Body of pancreas (tissue), 4 donors: ENCODE results near the gene LRIT3. TPM values are rescaled to one million over a fixed set of nuclear protein-coding genes. Genes with fewer than 3 reads are reported as not detected.
A peak's percentile ranks its signal among the peaks of the same experiment; 100 is the strongest.
"Not testable (repeated sequence)": the region's sequence is repeated elsewhere in the genome, so short reads cannot be mapped to it uniquely, and the experiment has no call there.

Experiments
- ATAC-seq: fragments of 150-250 bp; one replicate; pipeline ENCODE4 v1.9.1; 2016
- DNase-seq, 4 donors: peaks; one replicate each; pipeline ENCODE4 v3.0.0-alpha.2; 2019
- H3K27ac ChIP-seq, 4 donors: fragments of 200-600 bp; sonication (generic); 1 replicate in 3 of 4; 2 replicates in 1 of 4; pipeline versions ENCODE4 v1.5.1 to v1.6.1; 2016 to 2019; ENCODE audit warnings: mild to moderate bottlenecking in 1 of 4, mixed read lengths in 1 of 4, moderate library complexity in 1 of 4
- H3K27me3 ChIP-seq, 2 donors: fragments of 200-600 bp; sonication (generic); one replicate each; pipeline ENCODE4 v1.6.0; 2016; ENCODE audit warnings: mild to moderate bottlenecking in 1 of 2
- H3K36me3 ChIP-seq, 2 donors: fragments of 200-600 bp; sonication (generic); replicated peaks in 1 of 2; 2 replicates each; pipeline ENCODE4 v1.5.1; 2016; ENCODE audit warnings: low read depth in 2 of 2; ENCODE audit not compliant: insufficient read depth in 1 of 2
- H3K4me1 ChIP-seq: fragments of 200-600 bp; sonication (generic); one replicate; pipeline ENCODE4 v1.6.0; 2016
- H3K4me3 ChIP-seq, 2 donors: fragments of 200-600 bp; sonication (generic); 1 replicate in 1 of 2; 2 replicates in 1 of 2; pipeline ENCODE4 v1.5.1; 2016 to 2019
- H3K9me3 ChIP-seq, 3 donors: fragments of 200-600 bp; sonication (generic); 1 replicate in 2 of 3; 2 replicates in 1 of 3; pipeline ENCODE4 v1.5.1; 2016
- POLR2A ChIP-seq, 3 donors: fragments of 450-650 bp; IDR thresholded peaks; one replicate each; pipeline ENCODE4 v1.6.1; 2016; ENCODE audit warnings: antibody characterized with exemption in 3 of 3, mild to moderate bottlenecking in 2 of 3
- WGBS, 2 donors: methylation state at CpG; one replicate each; pipeline ENCODE4 v1.1.5; 2017; 5-methylcytosine and 5-hydroxymethylcytosine counted together
- intact Hi-C: fragments of 100-400 bp; cut with DNase I; formaldehyde crosslinking; loops from one replicate; pipeline ENCODE4 v1.15.1; 2023
- total RNA-seq, 2 donors: library from RNA; depleted of rRNA; stranded (reverse); fragments of >200 nt; gene quantifications; one replicate each; pipeline ENCODE4 v1.1.0, GENCODE V29; 2016
- TF ChIP-seq, protein P1 (sequence below), 7 experiments: fragments of 450-650 bp in 4 of 7; fragments of 200-600 bp in 3 of 7; sonication (generic) in 3 of 7; IDR thresholded peaks; one replicate each; pipeline ENCODE4 v1.5.1; 2016 to 2019; ENCODE audit warnings: antibody characterized with exemption in 7 of 7

LRIT3 gene
- total RNA-seq, 2 donors from 2014 or later = 0.26 TPM; not detected in 1

DNA sequence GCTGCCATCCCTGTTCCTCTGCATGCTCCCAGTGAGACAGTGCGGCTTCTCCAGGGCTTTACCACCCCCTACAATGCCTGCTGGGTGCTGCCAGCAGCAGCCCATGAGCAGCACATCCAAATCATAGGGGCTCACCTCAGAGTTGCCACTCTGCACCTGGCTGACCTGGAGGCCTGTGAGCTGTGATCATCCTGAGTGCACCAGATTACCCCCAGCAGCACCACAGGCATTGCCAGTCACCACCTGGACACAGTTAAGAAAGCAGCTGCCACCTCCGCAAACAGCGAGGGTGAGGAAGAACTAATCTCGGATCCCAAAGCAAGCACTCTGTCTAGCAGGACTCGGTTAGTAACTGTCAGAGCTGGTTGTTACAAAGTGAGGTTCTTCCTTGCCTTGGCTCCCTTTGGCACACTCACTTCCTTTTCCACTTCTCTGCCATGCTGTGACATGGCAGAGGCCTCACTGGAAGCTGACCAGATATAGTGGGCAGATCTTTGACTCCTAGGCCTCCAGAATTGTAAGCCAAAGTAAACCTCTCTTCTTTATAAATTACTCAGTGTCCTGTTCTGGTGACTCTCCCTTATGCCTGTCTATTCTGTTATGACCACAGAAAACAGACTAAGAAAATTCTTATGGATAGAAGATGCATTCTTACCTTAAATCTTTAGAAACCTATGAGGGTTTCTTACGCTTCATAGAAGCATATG is 25.2 kb downstream of the LRIT3 start:
- intact Hi-C loops = no loop called here
- Histone ChIP-seq H3K4me1 (peaks cover 34% of the 10 kb centered on the region), H3K4me3 (no peak overlapping the region), H3K27me3 (no peaks in the 10 kb centered on the region), H3K27ac (peak overlapping the region in 2 of 4 donors; percentile 47 to 81), H3K36me3 (no peaks in the 10 kb centered on the region), H3K9me3 (no peaks in the 10 kb centered on the region)
- ATAC-seq (peak; percentile 23), DNase-seq (peak in 1 of 4 donors; percentile 16)
- no peak for TF ChIP-seq POLR2A (IDR thresholded peaks at IDR 0.05)
- TF ChIP-seq, protein P1, sequence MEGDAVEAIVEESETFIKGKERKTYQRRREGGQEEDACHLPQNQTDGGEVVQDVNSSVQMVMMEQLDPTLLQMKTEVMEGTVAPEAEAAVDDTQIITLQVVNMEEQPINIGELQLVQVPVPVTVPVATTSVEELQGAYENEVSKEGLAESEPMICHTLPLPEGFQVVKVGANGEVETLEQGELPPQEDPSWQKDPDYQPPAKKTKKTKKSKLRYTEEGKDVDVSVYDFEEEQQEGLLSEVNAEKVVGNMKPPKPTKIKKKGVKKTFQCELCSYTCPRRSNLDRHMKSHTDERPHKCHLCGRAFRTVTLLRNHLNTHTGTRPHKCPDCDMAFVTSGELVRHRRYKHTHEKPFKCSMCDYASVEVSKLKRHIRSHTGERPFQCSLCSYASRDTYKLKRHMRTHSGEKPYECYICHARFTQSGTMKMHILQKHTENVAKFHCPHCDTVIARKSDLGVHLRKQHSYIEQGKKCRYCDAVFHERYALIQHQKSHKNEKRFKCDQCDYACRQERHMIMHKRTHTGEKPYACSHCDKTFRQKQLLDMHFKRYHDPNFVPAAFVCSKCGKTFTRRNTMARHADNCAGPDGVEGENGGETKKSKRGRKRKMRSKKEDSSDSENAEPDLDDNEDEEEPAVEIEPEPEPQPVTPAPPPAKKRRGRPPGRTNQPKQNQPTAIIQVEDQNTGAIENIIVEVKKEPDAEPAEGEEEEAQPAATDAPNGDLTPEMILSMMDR (IDR thresholded peaks at IDR 0.05) = no peak
- 67 to 81% methylated on average over 6 of the region's 6 CpGs for WGBS, 2 donors

DNA sequence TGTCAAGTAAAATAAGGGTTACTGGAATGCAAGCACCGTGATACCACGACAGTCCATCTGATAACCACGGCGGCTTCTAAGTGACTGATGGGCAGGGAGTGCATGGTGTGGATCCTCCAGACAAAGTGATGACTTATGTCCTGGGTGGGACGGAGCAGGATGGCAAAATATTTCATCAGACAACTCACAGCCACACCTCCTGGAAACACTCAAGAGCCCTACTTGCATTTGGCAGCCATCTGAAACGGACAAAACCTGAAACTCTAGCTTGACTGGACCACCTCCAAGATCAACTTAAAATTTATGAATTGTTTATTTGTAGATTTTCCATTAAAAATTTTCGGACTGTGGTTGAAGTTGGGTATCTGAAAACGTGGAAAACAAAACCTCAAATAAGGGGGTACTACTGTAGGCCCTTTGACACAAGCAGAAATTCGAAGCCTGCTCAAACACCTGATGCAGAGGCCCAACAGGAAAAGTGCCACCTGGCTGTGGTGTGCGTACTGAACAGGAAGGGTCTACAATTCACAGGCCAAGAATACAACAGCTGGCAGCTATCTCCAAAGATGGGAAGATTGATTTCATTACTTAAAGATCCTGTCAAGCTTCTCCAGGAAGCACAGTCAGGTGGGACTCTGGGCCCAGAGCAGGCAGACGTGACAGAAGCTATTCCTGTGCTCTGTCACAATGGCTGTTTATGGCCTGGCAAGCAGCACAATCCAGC is 26.0 kb downstream of the LRIT3 start:
- no peak overlapping the region for H3K4me3 ChIP-seq
- TF ChIP-seq POLR2A (IDR thresholded peaks at IDR 0.05) = no peak
- TF ChIP-seq, protein P1 (IDR thresholded peaks at IDR 0.05) = peak in 4 of 7 experiments; percentile 1 to 38 (median 19)
- no peaks in the 10 kb centered on the region for H3K9me3 ChIP-seq
- peaks cover 40% of the 10 kb centered on the region for H3K4me1 ChIP-seq
- intact Hi-C loops = no loop called here
- no peaks in the 10 kb centered on the region for H3K36me3 ChIP-seq
- WGBS, 2 donors = 30 to 33% methylated on average over 11 of the region's 11 CpGs
- H3K27me3 ChIP-seq = no peaks in the 10 kb centered on the region
- ATAC-seq (peak; percentile 54), DNase-seq (peak in 2 of 4 donors; percentile 34 to 39)
- H3K27ac ChIP-seq = peak overlapping the region in 3 of 4 donors; percentile 47 to 81 (median 47)

DNA sequence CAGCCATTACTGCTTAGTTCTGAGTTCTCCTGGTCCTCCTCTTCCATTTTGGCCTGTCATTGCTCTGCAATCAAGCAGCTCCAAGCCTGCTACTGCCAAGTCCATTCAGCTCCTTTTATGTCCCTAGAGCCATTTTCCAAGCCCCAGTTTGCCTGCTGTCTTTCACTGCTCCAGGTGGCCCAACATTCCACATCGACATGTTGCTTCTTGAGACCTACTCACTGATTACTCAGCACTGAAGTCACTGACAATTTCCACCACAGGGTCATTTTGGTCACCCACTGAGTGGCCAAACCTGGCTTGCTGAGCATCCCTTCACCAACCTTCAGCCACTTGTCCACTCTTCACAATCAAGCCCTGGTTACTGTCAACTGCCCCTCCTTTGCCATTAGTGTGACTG is 27.2 kb downstream of the LRIT3 start:
- TF ChIP-seq, protein P1 (IDR thresholded peaks at IDR 0.05) = no peak
- TF ChIP-seq POLR2A (IDR thresholded peaks at IDR 0.05) = no peak
- no peaks in the 10 kb centered on the region for H3K27me3 ChIP-seq
- WGBS, 2 donors = 86 to 92% methylated on average over 1 of the region's 1 CpG
- DNase-seq (no peak), ATAC-seq (no peak)
- no peak overlapping the region for H3K4me3 ChIP-seq
- peaks cover 50% of the 10 kb centered on the region for H3K4me1 ChIP-seq
- H3K27ac ChIP-seq = peak overlapping the region in 2 of 4 donors; percentile 35 to 81
- H3K36me3 ChIP-seq = no peaks in the 10 kb centered on the region
- intact Hi-C loops = no loop called here
- no peaks in the 10 kb centered on the region for H3K9me3 ChIP-seq

DNA sequence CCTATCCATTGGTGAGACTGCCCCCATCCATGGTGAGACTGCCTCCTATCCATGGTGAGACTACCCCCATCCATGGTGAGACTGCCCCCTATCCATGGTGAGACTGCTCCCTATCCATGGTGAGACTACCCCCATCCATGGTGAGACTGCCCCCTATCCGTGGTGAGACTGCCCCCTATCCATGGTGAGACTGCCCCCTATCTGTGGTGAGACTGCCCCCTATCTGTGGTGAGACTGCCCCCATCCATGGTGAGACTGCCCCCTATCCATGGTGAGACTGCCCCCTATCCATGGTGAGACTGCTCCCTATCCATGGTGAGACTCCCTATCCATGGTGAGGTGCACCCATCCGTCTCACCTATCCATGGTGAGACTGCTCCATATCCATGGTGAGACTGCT is 27.6 kb downstream of the LRIT3 start:
- WGBS, 2 donors = 50 to 100% methylated on average over 1 to 2 of the region's 2 CpGs
- ATAC-seq, intact Hi-C loops: not testable (repeated sequence)

DNA sequence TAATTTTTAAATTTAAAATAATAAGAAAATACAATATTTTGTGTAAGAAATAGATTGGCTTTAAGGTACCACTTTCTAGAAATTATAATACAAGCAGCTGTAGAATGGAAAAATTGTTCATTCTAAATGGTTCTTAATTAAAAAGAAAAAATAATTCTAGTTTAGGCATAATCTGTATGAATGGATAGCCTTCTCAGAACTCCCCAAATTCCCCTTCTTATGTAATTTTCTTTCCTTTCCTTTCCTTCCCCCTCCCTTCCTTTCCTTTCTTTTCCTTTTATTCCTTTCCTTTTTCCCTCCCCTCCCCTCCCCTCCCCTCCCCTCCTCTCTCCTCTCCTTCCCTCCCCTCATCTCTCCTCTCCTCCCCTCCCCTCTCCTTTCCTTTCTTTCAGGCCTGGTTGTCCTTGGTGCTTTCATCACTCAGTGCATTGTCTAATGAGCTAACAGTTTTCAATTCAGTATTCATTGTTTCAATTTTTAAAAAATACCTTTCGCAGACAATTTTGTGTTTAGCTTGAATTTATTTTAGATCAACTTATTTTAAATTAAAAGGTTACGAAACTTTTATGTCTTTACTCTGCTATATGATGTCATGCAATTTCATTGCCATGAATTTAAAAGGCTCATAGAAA is 28.8 kb downstream of the LRIT3 start:
- Histone ChIP-seq H3K36me3 (no peaks in the 10 kb centered on the region), H3K4me1 (peaks cover 50% of the 10 kb centered on the region), H3K9me3 (no peaks in the 10 kb centered on the region), H3K27me3 (no peaks in the 10 kb centered on the region), H3K27ac (peak overlapping the region; percentile 54 to 81 (median 73)), H3K4me3 (no peak overlapping the region)
- TF ChIP-seq, protein P1 (IDR thresholded peaks at IDR 0.05) = no peak
- WGBS, 2 donors = 61 to 74% methylated on average over 2 of the region's 2 CpGs
- intact Hi-C loops = no loop called here
- DNase-seq = no peak
- no peak for ATAC-seq

More for the DNA sequence above, 27.6 kb downstream of the LRIT3 start:
- peak overlapping the region in 2 of 4 donors; percentile 35 to 81 for H3K27ac ChIP-seq
- not testable (repeated sequence) for H3K27me3 ChIP-seq, H3K36me3 ChIP-seq, H3K4me3 ChIP-seq, H3K9me3 ChIP-seq, DNase-seq
- H3K4me1 ChIP-seq = peaks cover 50% of the 10 kb centered on the region
